Measurements from ENCODE around the gene NHLRC1.

NHLRC1 gene

DNA sequence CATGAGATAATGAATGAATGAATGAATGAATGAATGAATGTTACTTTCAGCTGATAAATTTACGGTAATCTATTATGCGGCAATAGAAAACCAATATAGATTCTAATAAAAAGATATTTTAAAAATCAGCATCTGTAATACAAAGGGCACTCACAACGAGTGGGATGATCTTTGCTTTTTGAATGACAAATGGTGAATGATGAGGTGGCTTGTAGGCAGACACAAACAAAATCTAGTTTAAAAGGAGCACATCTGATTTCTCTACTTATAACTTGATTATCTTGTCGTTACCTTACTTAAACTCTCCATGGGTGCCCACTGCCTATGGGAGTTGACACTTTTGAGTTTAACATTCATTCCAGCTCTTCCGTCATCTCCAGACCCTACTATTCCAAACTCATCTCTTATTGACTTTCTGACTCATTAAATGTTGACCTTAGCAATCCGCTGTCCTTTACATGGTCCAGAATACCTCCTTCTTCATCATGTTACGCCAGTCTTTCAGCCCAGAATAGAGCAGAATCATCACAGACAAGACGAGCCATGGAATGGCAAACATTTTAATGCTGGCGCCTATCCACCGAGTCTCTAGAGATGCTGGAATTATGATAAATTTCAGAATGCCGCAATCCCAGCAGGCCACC lies 41.3 kb downstream of the NHLRC1 start:
- FAIRE-seq, result no peak

DNA sequence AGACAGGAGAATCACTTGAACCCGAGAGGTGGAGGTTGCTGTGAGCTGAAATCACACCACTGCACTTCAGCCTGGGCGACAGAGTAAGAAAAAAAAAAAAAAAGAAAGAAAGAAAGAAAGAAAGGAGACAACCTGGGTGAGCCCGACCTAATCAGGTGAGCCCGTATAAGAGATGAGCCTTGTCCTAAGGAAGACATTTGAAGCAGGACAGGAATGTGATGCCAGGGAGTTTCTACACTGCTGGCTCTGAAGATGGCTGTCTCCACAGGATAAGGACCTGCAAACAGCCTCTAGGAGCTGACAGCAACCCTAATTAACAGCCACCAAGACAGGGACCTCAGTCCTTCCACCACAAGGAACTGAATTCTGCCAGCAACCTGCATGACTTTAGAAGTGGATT lies 41.9 kb downstream of the NHLRC1 start:
- no peak for FAIRE-seq

GRCh38 chr6:18078866-18079265 lies 43.6 kb downstream of the NHLRC1 start:
- FAIRE-seq, result no peak

GRCh38 chr6:18076231-18076630 lies 46.2 kb downstream of the NHLRC1 start:
- no peak for FAIRE-seq

DNA sequence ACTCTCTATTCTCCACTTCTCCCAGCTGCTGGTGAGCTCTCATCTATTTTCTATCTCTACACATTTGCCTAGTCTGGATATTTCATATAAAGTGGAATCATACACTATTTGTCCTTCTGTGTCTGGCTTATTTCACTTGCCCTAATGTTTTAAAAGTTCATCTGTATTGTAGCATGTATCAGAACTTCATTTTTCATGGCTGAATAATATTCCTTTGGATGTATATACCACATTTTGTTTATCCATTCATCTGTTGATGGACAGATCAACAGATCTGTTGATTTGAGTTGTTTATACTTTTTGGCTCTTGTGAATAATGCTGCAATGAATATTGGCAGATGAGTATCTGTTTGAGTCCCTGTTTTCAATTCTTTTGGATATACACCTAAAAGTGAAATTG lies 49.6 kb downstream of the NHLRC1 start:
- no peak for FAIRE-seq

DNA sequence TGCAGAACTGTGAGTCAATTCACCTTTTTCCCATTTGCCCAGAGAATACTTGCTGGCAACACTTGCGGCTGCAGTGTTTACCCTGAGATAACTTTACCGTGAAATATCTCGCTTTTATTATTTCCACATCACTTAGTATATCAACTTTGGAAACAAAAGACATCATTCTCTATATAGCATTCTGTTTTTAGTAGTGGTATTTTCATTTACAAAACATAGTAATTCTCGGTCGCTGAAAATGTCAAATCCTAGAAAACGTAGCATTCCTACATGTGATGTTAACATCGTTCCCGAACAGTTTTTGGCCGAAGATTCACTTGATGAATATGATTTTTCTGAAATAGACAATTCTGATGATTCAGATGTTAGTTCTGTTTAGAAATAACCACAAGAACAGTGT lies 52.0 kb downstream of the NHLRC1 start:
- no peak for FAIRE-seq

Measured in colon (tissue), 2 donors.